GM15510 (cell line): ENCODE measurements around the gene MAPK11.

ENCODE experiments used
- POLR2A ChIP-seq: IDR thresholded peaks from 3 replicates; pipeline ENCODE4 v1.6.1; 2011; ENCODE audit warnings: borderline replicate concordance; ENCODE audit not compliant: insufficient read length; ENCODE audit errors: extremely low read depth

The MAPK11 gene

DNA sequence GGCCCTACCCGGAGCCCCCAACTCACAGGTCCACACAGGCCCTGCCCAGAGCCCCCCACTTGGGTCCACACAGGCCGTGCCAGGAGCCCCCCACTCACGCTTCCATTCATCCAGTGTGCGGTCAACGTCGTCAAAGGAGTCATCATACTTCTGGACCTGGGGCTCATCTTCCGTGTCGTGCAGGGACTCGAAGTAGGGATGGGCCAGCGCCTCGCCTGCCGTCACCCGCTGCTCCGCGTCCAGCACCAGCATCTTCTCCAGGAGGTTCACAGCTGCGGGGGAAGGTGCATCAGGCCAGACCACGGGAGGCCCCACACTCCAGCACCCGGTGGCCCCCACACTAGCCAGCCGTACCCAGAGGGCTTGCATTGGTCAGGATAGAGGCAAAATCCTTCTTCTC is 15.1 kb downstream of the MAPK11 start:
- TF ChIP-seq POLR2A, result no peak

DNA sequence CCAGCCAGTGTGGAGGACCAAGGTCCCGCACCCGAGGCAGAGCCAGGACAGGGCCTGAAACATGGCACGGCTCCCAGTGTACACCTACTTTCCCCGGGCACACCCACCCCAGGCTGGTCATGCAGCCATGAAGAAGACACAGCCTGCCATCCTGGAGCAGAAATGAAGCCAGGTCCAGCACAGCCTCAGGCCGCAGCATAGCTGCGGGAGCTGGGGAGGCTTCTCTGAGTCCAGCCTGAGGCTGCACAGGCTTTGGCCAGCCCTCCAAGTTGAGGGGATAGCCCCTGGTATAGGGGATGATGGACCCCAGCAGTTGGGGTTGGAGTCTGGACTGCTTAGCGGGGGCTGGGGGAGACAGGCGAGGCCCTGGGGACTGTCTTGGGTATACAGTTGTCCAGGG is 16.2 kb downstream of the MAPK11 start:
- no peak for TF ChIP-seq POLR2A

DNA sequence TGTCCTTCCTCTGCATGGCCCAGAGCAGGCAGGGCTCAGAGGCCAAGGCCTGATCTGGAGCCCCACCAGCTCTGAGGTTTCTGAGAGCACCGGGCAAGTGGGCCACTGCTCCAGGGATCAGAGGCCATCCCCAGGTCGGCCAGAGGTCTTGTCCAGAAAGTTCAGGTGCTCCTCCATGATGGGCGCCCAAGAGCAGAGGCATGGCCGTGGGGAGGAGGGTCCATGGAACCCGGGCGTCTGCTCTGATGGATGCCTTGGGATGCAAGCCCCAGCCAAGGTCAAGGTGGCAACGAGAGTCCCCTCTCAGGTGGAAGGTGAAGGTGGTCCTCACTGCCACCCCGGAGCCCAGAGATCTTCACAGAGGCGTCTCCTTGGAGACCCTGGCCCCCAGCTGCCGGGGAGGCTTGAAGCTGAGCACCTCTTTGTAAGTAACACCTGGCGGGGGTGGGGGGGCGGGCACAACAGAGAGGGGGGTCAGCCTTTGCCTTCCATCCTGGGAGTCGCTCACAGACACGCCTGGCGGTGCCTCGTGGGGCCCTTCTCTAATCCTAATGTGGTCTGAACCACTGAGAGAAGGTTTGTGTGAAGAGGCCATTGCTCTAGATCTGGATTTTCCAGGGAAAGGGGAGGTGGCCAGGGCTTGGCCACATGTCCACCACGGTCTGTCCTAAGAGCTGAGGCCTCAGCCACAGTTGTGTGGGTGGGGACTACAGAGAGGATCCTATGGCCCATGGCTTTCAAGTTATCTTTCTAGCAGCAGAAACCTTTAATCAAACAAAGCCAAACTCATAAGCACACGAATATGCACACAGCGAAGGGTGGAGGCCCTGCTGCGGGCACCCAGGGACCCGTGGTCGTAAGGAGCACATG is 16.9 kb downstream of the MAPK11 start:
- TF ChIP-seq POLR2A, result no peak

DNA sequence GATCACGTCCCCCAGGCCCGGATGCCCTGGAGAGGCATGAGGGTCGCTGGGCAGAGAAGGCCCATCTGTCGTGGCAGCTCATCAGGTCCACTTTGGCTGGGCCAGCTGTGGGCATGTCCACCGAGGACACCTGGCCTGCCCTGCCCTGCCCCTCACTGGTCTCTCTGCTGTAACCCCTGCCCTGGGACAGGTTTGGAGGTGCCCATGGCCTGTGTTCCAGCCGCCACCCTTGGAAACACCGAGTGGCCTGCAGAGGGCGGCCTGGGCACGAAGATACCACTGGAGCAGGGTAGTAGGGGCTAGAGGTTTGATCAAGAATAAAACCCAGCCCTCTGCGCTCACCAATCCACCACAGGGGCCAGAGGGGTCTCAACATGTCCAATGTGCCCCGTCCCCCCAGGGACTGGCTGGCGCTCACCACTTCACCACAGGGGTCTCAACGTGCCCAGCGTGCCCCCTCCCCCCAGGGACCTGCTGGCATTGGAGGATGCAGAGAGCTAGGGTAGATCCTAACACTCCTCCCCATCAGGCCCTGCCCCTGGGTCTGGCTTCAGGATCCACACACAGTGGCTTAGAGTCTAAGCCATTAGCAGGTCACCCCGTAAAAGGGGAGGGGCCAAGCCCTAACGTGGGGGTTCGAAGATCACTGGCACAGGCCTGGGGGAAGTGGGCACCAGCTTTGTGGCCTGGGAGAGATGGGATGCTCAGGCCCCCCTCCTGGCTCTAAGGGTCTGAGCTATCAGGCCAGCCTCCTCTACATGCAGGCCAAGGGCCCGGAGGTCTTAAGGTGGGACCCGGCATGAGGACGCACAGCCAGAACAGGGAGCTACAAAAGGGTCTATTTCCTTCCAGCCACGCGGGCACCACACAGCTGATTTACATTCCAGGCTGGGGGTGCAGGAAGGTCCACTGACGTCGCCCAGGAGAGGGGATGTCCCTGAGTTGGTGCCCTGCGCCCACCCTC is 17.8 kb downstream of the MAPK11 start:
- TF ChIP-seq POLR2A, result no peak

DNA sequence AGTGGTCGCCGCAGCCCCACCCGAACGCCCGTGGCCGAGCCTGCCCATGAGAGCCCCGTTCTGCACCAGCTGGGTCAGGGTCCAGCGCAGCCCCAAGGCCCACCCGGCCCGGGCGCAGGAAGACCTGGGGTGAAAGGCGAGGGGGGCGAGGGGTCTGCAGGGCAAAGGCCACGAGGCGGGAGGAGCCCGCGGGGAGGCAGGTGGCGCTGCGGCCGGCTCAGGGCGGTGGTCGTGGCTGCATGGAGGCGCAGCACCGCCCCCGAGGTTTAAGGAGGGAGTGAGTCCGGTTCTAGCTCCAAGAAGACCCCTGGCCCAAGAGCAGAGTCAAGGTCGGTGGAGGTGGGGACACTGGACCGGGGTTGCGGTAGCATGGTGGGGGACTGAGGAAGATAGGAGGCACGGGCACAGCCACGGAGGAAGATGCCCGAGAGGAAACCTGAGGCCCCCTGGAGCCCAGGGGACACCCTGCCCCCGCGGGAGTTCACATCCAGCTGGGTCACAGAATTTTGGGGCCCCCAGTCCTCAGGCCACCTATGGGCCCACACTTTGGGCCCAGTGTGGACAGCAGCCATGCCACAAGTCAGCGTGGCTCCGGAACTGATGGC is 18.6 kb downstream of the MAPK11 start:
- no peak for TF ChIP-seq POLR2A

DNA sequence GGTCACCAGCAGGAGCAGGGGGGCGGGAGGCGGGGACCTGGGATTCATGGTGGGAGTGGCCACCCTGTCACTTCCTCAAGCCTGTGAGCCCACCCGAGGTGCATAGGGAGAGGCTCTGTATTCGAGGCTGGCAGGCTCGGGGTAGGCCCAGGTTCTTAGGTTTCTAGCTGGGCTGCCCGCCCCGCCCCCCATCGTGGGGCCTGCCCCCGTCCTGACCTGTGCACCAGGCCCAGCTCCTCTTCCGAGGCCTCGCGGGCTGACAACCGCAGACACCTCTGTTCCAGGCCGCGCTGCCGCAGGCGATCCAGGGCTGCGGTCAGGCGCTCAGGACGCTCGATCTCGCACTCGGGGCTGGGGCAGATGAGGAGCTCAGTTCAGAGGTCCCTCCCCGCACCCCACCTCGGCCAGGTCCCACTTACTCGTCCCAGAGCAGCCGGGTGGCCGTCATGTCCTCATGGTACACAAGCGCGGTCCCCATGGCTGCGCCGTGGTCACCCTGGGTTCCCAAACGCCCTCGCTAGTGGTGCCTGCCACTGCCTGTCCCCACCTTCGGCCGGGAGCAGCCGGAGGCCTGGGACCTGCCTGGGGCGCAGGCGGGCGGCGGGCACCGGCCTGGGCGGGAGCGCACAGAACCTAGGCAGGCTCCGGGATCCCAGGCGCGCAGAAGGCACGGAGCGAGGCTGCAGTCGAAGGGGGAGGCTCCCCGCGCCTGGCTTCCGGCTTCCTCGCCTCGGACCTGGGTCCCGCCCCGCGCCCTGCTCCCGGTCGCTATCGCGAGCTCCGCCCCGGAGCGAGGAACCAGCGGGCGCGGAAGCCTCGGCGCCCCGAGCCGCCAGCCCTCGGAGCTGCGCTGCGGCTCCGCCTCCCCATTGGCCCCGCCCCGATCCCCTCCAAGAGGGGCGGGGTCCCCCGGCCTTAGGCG is 19.4 kb downstream of the MAPK11 start, which contains the start of gene HDAC10:
HDAC10 (minus strand) TSS at position 711 of the 922 bp plus-strand sequence; CDS start at position 478, 233 bp downstream.
- peak; percentile 83 for TF ChIP-seq POLR2A

DNA sequence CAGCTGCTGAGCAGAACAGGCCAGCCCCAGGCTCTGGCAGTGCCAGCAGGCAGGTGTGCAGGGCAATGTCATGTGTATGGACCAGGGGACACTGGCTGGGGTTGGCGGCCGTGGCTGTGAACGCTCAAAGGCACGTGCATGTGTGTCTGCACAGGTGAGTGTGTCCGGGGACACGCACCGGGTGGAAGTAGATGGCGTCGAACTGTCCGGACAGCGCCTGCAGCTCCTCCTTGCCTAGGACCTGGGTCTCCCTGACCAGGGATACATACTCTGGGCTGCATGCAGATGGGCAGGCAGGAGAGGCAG is 20.0 kb downstream of the MAPK11 start:
- no peak for TF ChIP-seq POLR2A

DNA sequence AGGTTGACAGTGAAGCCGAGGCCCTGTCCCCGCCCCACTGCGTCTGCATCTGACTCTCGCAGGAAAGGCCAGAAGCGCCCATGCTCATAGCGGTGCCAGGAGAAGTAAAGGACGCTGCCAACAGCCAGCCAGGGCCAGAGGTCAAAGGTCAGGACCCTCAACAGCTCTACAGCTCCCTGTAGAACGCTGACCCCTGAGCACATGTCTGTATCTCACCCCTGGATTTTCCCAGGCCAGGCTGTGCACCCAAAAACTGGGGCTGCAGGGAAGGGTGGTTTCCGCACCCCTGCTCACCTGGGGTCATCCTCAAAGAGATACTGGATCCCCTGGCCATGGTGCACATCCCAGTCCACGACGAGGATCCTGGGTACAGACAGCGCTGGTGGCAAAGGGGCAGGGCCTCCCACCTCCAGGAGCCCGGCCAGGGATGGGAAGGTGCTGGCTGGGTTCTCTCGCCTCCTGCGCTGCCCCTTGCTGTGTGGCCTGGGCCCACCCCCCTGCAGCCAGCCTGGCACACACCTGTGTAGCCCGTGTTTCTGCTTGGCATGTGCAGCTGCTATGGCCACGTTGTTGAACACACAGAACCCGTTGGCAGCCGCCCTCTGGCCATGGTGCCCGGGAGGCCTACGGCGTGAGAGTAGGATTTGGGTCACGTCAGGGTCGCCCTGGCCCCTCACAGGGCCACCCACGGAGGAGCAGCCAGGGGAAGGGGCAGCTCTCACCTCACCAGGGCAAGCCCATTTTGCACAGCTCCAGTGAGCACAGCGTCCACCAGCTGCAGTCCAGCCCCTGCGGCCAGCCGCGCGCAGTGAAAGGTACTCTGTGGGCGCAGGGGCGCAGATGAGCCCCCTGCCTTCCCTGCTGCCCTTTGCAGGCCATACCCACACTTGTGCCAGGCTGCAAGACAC is 20.6 kb downstream of the MAPK11 start:
- TF ChIP-seq POLR2A, result no peak

DNA sequence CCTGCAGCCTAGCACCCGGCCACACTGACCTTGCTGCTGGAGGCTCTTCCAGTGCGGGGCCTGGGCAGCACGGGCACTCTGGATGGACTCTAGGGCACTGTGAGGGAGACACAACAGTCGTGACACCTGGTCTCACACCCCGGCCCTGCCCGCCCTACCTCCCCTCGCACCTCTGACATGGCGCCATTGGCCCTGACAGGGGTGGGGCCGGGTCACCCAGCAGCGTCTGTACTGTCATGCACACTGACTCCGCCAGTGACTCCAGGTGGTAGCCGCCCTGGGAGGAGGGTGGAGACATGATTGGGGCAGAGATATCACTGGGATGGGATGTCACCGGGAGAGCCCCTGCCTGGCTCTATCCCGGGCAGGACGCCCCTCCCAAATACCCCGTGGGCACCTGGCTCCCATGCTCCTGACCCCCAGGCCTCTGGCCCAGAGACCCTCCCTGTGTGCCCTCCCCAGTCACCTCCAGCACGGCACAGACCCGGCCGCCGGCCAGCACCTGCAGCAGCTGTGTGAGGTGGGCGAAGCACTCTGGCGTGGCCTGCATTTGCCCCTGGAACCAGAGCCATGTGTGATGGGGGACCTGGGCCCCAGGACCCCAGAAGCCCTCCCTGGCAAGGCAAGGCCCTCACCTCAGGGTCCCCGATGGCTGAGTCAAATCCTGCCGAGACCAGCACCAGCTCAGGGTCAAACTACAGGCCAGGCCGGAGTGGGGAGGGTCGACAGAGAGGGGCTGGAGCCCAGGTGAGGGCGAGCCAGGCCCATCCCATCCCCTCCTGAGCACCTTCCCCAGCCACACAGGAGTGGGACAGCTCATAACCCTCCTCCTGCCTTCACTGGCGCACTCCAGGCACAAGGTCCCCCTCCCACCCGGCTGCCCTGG is 21.7 kb downstream of the MAPK11 start:
- TF ChIP-seq POLR2A, result peak; percentile 2

DNA sequence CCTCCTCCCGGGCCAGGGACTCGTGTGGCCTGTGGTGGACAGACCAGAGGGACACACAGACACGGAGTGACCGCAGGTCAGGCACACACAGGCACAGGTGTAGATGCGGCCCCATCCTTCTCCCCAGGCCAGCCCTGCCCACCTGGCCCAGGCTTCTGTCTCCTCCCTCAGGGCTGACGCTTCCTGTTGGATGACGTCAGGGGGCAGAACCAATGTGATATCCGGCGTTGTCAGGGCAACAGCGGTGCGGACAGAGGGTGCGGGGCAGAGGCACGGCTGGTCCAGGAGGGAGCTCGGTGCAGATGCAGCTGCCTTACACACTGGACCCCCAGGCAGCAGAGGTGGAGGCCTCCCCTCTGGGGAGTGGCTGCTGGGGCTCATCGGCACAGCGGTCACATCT is 22.4 kb downstream of the MAPK11 start:
- TF ChIP-seq POLR2A, result no peak

DNA sequence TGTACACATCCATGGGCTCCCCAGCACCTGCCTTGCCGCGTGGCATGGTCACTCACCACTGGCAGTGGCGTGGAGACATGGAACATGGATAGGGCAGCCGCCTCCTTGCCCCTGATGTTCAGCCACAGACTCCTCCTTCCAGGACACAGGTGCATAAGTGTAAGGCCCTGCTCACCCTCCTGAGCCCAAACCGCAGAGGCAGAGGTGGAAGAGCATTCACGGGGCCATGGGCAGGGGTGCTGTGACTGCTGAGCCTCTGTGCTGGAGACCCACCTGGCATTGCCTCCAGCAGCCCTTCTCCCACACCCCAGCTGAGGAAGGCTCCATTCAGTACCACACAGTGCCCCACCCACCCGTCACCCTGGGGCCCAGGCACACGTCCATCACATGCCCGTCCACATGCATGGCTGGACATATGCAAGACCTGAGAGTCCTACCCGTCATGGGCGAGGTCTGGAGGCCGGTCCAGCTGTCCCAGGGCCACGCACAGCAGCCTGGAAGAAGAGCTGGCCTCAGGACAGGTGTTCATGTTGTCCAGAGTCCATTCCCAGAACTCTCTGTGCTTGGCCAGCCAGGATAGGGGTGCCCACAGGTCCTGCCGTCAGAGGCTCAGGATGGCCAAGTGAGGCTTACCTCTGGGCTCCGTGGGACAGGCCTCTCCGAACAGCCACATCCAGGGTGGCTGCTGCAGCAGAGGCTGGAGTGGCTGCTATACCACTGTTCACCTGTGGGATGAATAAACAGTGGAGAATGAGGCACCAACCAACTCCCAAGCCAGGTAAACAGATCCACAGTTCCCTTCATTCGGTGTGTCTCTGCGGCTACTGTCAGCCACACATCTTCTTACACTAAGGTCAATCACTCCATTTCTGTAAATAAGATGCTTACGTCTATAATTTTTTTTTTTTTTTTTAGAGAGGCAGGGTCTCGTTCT is 23.7 kb downstream of the MAPK11 start:
- TF ChIP-seq POLR2A, result no peak
